ENCODE data around the gene CHRFAM7A.
"Not testable (repeated sequence)": the region's sequence is repeated elsewhere in the genome, so short reads cannot be mapped to it uniquely, and the experiment has no call there.

CHRFAM7A gene

GRCh38 chr15:30392766-30393663, at the start of gene CHRFAM7A:
CHRFAM7A (minus strand) TSS chr15:30393540; CDS start chr15:30383351, 10,189 bp downstream.
- not testable (repeated sequence) for DNase-seq

GRCh38 chr15:30438348-30438747, 45.0 kb upstream of the CHRFAM7A start:
- not testable (repeated sequence) for DNase-seq

DNA sequence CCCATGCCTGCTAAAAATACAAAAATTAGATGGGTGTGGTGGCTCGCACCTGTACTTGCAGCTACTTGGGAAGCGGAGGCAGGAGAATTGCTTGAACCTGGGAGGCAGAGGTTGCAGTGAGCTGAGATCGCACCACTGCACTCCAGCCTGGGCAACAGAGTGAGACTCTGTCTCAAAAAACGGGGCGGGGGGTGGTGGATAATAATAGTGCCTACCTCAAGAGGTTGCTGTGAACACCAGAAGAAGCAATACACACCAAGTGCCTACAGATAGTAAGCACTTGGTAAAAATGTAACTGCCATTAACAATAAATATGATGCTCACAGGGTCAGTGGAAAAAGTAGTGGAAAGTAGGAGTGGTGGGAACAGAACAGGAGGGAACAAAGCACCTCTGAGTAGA, 42.5 kb upstream of the CHRFAM7A start:
- not testable (repeated sequence) for DNase-seq

- not testable (repeated sequence) for DNase-seq
Measured at GRCh38 chr15:30420723-30421122, 27.4 kb upstream of the CHRFAM7A start.

GRCh38 chr15:30414160-30414559, 20.8 kb upstream of the CHRFAM7A start, which contains the start of gene GOLGA8R:
GOLGA8R (minus strand) TSS chr15:30414260; CDS start chr15:30414162, 98 bp downstream.
- not testable (repeated sequence) for DNase-seq

DNA sequence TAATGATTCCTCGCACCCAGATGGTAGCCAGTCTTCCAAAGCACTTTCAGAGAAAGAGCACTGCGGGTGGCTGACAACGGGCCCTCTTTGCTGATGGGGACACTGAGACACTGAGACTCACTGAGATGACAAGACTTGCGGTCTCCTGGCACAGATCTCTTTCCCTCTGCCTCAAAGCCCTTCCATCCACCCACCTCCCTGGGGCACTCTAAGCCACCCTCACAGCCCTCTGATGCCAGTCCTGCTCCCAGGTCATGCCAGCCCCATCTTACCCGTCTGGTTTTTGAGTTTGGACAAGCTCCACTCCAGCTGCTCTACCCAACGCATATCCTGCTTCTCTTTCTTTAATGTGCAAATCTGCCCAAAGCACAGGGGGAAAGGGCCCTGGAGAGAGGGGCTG, 14.3 kb upstream of the CHRFAM7A start:
- not testable (repeated sequence) for DNase-seq

DNA sequence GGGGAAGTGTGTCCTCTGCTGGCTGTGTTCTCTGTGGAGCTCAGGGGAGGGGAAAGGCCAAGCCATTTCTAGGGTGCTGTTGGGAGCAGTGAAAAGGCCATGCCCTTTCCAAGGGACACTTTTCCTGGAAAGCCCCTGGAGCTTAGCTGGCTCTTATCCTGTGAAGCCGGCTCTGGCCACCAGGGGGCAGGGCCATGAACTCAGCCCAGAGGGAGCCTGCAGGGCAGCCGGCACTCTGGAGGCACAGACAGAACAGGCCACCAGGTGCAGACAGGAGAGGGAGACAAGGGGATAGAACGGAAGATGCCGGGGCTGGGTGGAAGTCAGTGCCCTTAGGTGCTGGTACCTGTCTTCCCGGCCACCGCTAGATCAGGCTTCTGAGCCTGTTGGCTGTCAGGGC, 5.6 kb upstream of the CHRFAM7A start:
- DNase-seq: peak; percentile 60

- not testable (repeated sequence) for DNase-seq
Measured at GRCh38 chr15:30393664-30393991, 288 bp upstream of the CHRFAM7A start.

GRCh38 chr15:30386318-30386887, 6.9 kb downstream of the CHRFAM7A start:
- not testable (repeated sequence) for DNase-seq

- not testable (repeated sequence) for DNase-seq
Measured at GRCh38 chr15:30377082-30377413, 16.3 kb downstream of the CHRFAM7A start.

GRCh38 chr15:30376375-30377081, 16.8 kb downstream of the CHRFAM7A start:
- not testable (repeated sequence) for DNase-seq

DNA sequence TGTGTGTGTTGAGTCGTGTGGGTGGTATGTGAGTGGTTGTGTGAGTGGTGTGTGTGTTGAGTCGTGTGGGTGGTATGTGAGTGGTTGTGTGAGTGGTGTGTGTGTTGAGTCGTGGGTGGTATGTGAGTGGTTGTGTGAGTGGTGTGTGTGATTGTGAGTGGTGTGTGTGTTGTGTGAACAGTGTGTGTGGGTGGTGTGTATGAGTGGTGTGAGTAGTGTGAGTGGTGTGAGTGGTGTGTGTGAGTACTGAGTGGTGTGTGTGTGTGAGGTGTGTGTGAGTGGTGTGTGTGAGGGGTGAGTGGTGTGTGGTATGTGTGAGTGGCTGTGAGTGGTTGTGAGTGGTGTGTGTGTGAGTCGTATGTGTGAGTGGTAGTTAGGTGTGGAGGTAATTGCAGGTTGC, 17.5 kb downstream of the CHRFAM7A start:
- DNase-seq: not testable (repeated sequence)

DNA sequence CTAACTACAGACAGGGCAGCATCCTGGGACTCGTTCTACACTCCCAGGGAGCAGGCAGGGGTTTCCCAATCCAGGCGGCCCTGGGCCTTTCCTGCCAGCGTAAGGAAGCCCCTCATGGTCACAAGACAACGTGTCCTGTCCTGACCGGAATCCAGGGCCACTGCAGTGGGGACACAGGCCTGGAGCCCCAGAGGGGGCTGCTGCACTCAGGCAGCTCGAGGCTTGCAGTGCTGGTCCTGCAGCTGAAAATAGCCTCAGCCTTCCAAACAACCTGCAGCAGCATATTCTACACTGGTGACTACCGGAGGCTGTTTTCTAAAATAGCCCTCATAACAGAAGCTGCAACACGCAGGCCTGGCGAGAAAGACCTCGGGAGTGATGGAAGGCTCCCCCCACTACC, 18.5 kb downstream of the CHRFAM7A start:
- DNase-seq: not testable (repeated sequence)

- not testable (repeated sequence) for DNase-seq
Measured at GRCh38 chr15:30368271-30368670, 25.1 kb downstream of the CHRFAM7A start.

DNA sequence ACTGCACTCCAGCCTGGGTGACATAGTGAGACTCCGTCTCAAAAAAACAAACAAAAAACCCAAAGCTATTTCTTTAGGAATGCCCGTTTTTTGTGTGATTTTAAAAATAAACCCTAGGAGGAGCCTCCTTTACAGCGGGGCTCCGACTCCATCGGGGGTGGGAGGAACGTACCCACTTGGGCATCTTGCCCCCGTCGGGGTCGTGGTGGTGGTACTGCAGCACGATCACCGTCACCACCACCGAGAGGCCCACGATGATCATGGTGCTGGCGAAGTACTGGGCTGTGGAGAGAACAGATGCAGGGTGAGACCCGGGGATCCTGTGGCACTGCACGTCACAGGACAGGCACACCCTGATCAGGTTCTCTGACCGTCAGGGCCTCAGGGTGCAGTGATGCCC, 26.1 kb downstream of the CHRFAM7A start:
- not testable (repeated sequence) for DNase-seq

GRCh38 chr15:30361404-30361803, 31.9 kb downstream of the CHRFAM7A start:
- DNase-seq: not testable (repeated sequence)

GRCh38 chr15:30360990-30361389, 32.4 kb downstream of the CHRFAM7A start:
- DNase-seq: not testable (repeated sequence)

DNA sequence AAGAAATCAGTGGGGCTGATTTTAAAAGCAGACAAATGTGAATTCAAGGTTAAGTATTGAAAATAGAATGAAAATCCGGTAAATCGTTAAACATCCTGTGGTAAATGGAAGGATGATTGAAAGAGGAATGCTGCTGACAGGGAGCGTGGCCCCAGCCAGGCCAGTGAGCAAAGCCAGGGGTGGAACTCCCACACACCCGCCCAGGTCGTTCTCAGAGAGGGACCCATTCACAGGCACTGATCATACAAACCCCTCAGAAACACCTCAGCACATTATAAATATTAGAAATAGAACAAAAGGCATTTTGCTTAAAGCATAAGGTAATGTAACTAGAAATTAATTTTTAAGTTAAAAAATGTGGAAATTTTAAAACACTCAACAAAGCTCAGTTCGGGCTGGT, 38.3 kb downstream of the CHRFAM7A start:
- DNase-seq: not testable (repeated sequence)

DNA sequence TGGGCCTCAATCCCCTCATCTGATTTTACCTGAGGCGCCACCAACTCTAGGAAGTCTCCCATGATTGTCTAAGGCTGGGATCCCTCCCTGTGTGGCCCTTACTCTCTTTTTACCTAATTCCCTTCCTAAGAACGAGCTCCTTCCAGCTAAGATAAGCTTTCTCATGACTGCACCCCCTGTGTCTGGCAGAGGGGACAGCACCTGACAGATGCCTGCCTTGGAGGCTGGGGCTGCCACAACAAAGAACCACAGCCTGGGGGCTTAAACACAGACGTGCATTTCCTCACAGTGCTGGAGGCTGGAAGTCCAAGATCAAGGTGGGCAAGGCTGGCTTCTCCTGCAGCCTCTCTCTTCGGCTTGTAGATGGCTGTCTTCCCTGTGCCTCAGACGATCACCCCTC, 43.5 kb downstream of the CHRFAM7A start:
- not testable (repeated sequence) for DNase-seq

GRCh38 chr15:30336584-30336983, 56.8 kb downstream of the CHRFAM7A start:
- DNase-seq: not testable (repeated sequence)

DNA sequence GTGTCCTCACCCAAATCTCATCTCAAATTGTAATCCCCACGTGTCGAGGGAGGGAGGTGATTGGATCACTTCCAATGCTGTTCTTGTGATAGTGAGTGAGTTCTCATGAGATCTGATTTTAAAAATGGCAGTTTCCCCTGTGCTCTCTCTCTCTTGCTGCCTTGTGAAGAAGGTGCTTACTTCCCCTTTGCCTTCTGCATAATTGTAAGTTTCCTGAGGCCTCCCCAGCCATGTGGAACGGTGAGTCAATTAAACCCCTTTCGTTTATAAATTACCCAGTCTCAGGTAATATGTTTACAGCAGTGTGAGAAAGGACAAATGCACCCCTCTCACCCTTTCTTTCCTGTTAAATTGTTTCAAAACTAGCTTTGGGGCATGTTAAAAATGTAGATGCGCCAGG, 59.2 kb downstream of the CHRFAM7A start:
- not testable (repeated sequence) for DNase-seq

DNA sequence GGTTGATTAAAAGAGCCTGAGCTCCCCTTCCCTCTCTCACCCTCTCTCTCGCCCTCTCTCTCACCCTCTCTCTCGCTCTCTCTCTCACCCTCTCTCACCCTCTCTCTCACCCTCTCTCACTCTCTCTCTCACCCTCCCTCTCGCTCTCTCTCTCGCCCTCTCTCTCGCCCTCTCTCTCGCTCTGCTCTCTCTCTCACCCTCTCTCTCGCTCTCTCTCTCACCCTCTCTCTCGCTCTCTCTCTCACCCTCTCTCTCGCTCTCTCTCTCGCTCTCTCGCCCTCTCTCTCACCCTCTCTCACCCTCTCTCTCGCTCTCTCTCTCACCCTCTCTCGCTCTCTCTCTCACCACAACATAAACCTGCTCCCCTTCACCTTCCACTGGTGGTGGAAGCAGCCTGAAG, 67.2 kb downstream of the CHRFAM7A start:
- DNase-seq: not testable (repeated sequence)

GRCh38 chr15:30321063-30321462, 72.3 kb downstream of the CHRFAM7A start:
- not testable (repeated sequence) for DNase-seq
